Mesenchymal stem cell (in vitro differentiated cells and primary cell): ENCODE measurements around the gene HSPB7. TPM values are rescaled to one million over a fixed set of nuclear protein-coding genes. Genes with fewer than 3 reads are reported as not detected.

Experiments used
- DNase-seq: peaks from one replicate; pipeline ENCODE4 v3.0.0-alpha.2; 2013
- H2AFZ ChIP-seq: one replicate; pipeline ENCODE4 v1.6.1; 2013; ENCODE audit warnings: low read depth, mild to moderate bottlenecking, control low read depth, inconsistent platforms, low read length, moderate library complexity
- H2AK5ac ChIP-seq: 2 replicates; pipeline ENCODE4 v1.6.1; 2013; ENCODE audit warnings: low read length, moderate library complexity, mild to moderate bottlenecking, inconsistent platforms; ENCODE audit not compliant: severe bottlenecking
- H2BK120ac ChIP-seq: one replicate; pipeline ENCODE4 v1.6.1; 2013; ENCODE audit warnings: low read depth, mild to moderate bottlenecking, inconsistent platforms, low read length, moderate library complexity
- H2BK12ac ChIP-seq, 2 experiments: one replicate each; pipeline ENCODE4 v1.6.1; 2013; ENCODE audit warnings: inconsistent platforms in 2 of 2, low read length in 2 of 2, mild to moderate bottlenecking in 2 of 2, moderate library complexity in 2 of 2, control low read depth in 1 of 2
- H2BK15ac ChIP-seq: one replicate; pipeline ENCODE4 v1.6.1; 2013; ENCODE audit warnings: mild to moderate bottlenecking, low read depth, inconsistent platforms; ENCODE audit not compliant: poor library complexity, severe bottlenecking
- H2BK5ac ChIP-seq: 2 replicates; pipeline ENCODE4 v1.6.1; 2013; ENCODE audit warnings: low read depth, mild to moderate bottlenecking, low read length, control low read depth, inconsistent platforms; ENCODE audit not compliant: poor library complexity, severe bottlenecking
- H3K14ac ChIP-seq, 2 experiments: one replicate each; pipeline ENCODE4 v1.6.1; 2013; ENCODE audit warnings: inconsistent platforms in 2 of 2, low read length in 2 of 2, control low read depth in 1 of 2, mild to moderate bottlenecking in 1 of 2, moderate library complexity in 1 of 2
- H3K18ac ChIP-seq, 2 experiments: one replicate each; pipeline ENCODE4 v1.6.1; 2013; ENCODE audit warnings: inconsistent platforms in 2 of 2, low read length in 2 of 2, control low read depth in 1 of 2, low read depth in 1 of 2, mild to moderate bottlenecking in 1 of 2
- H3K23ac ChIP-seq, 2 experiments: one replicate each; pipeline ENCODE4 v1.6.1; 2013; ENCODE audit warnings: inconsistent platforms in 2 of 2, low read length in 2 of 2, mild to moderate bottlenecking in 2 of 2, moderate library complexity in 2 of 2, control low read depth in 1 of 2
- H3K27ac ChIP-seq: 2 replicates; pipeline ENCODE4 v1.5.1; 2013; ENCODE audit warnings: mild to moderate bottlenecking, moderate library complexity, low read length, control low read depth, inconsistent platforms; ENCODE audit not compliant: poor library complexity, severe bottlenecking
- H3K27me3 ChIP-seq, 2 experiments: 2 replicates each; pipeline versions ENCODE4 v1.6.1 to v1.7.0; 2013; ENCODE audit warnings: low read length in 2 of 2, mild to moderate bottlenecking in 2 of 2, moderate library complexity in 2 of 2, control low read depth in 1 of 2, inconsistent platforms in 1 of 2; ENCODE audit not compliant: control insufficient read depth in 1 of 2, insufficient read depth in 1 of 2
- H3K36me3 ChIP-seq, 2 experiments: 2 replicates each; pipeline versions ENCODE4 v1.6.1 to v1.7.0; 2013; ENCODE audit warnings: low read length in 2 of 2, control low read depth in 1 of 2, inconsistent platforms in 1 of 2, low read depth in 1 of 2, mild to moderate bottlenecking in 1 of 2; ENCODE audit not compliant: insufficient read depth in 2 of 2, control insufficient read depth in 1 of 2
- H3K4ac ChIP-seq, 2 experiments: one replicate each; pipeline ENCODE4 v1.6.1; 2013; ENCODE audit warnings: inconsistent platforms in 2 of 2, low read length in 2 of 2, mild to moderate bottlenecking in 2 of 2, moderate library complexity in 2 of 2, control low read depth in 1 of 2, low read depth in 1 of 2
- H3K4me1 ChIP-seq: 2 replicates; pipeline ENCODE4 v1.6.1; 2013; ENCODE audit warnings: low read depth, low read length, control low read depth; ENCODE audit not compliant: control insufficient read depth, insufficient read depth
- H3K4me2 ChIP-seq: 2 replicates; pipeline ENCODE4 v1.6.1; 2013; ENCODE audit warnings: low read length, mild to moderate bottlenecking, inconsistent platforms; ENCODE audit not compliant: poor library complexity, severe bottlenecking
- H3K4me3 ChIP-seq, 2 experiments: 2 replicates each; pipeline versions ENCODE4 v1.5.1 to v1.7.0; 2013; ENCODE audit warnings: low read length in 2 of 2, mild to moderate bottlenecking in 2 of 2, control low read depth in 1 of 2, low read depth in 1 of 2; ENCODE audit not compliant: insufficient read depth in 1 of 2
- H3K79me1 ChIP-seq: replicated peaks from 2 replicates; pipeline ENCODE4 v1.6.1; 2013; ENCODE audit warnings: mild to moderate bottlenecking, control low read depth, low read length, inconsistent platforms; ENCODE audit not compliant: poor library complexity, severe bottlenecking
- H3K9ac ChIP-seq: 2 replicates; pipeline ENCODE4 v1.7.0; 2013; ENCODE audit warnings: mild to moderate bottlenecking, low read length, moderate library complexity
- H3K9me3 ChIP-seq: 2 replicates; pipeline ENCODE4 v1.7.0; 2013; ENCODE audit warnings: mild to moderate bottlenecking, low read length; ENCODE audit not compliant: control insufficient read depth
- H4K8ac ChIP-seq: one replicate; pipeline ENCODE4 v1.6.1; 2013; ENCODE audit warnings: inconsistent platforms, mild to moderate bottlenecking, low read length, moderate library complexity
- H4K91ac ChIP-seq: one replicate; pipeline ENCODE4 v1.6.1; 2013; ENCODE audit warnings: mild to moderate bottlenecking, low read length, inconsistent platforms
- WGBS: methylation state at CpG from one replicate; pipeline ENCODE4 v1.1.7; 2013; ENCODE audit warnings: mixed read lengths; 5-methylcytosine and 5-hydroxymethylcytosine counted together
- small RNA-seq: library from polyadenylated mRNA; stranded (forward); fragments of <200 nt; extraction: miRNeasy Mini kit (QIAGEN cat#:217004); gene quantifications from one replicate; pipeline ENCODE3, GENCODE V24; 2013; ENCODE audit warnings: low read depth

HSPB7 gene

DNA sequence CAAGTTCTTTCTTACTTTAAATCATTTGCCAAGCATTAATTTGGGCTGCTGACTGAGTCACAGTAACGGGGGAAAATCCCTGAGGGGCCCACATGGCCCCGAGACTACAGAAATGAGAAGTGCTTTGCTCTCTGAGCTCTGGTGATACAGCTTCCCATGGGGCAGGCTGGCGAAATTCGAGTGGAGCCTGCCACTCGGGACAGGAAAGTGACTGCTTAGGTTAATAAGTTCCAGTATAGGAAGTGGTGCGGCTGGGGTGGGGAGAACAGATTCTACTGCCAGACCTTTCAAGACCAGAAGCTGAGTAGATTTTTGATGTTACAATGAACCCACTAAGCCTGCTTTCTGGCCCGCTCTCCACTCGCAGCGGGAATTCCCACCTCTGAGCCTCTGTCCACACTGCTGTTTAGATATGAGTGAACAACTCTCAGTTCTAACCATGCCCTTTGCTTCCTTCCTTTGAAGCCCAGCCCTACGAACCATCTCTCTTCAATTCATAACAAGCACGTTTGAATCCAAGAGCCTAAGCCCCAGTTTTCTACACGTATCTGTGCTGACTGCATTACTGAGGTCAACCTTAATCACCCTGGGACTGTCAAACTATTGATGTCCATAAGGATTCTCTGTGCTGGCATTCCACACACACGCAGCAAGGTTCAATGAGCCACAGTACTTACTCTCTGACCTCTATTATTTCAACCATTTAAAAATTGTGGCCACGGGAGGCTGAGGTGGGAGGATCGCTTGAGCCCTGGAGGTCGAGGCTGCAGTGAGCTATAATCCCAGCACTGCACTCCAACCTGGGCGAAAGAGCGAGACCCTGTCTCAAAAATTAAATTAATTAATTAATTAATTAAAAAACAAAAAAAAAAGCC lies 51.5 kb downstream of the HSPB7 start:
- Histone ChIP-seq H3K36me3 (peaks cover 31 to 33% of the 10 kb centered on the region in 2 experiments), H2BK12ac (no peak overlapping the region), H3K14ac (no peak overlapping the region), H3K27me3 (no peaks in the 10 kb centered on the region), H3K4me1 (peaks cover 21% of the 10 kb centered on the region), H2BK120ac (no peak overlapping the region), H3K4me2 (peak overlapping the region; percentile 56), H3K23ac (peak overlapping the region in 1 of 2 experiments; percentile 83), H4K91ac (no peak overlapping the region), H2AFZ (no peak overlapping the region), H3K9me3 (peaks cover 6% of the 10 kb centered on the region), H3K4me3 (peak overlapping the region in 1 of 2 experiments; percentile 34), H3K79me1 (peaks cover 27% of the 10 kb centered on the region), H3K4ac (no peak overlapping the region), H2AK5ac (peak overlapping the region; percentile 35), H2BK15ac (no peak overlapping the region), H3K18ac (no peak overlapping the region), H3K9ac (peak overlapping the region; percentile 79), H2BK5ac (no peak overlapping the region), H3K27ac (peak overlapping the region; percentile 74), H4K8ac (no peak overlapping the region)
- peak; percentile 67 for DNase-seq
- WGBS: 78% methylated on average over 16 of the region's 18 CpGs

DNA sequence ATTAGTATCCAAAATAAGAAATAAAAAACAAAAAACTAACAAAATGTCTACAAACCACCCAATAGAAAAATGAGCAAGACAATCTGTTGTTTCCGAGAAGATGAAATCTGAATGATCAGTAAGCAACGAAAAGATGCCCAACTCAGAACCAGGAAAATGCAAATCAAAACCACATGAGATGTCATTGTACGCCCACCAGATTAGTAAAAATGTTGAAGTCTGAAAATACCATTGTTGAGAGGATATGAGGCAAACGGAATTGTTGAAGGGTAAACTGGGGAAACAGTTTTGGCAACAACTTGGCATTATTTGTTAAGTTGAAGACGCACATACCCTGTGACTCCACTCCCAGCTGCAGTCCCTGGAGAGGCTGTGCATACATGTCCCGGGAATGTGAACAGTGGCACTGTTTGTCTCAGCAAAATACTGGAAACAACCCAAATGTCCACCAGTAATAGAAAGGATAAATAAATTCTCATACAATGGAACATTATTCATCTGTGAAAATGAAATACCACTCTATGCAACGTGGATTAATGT lies 52.5 kb downstream of the HSPB7 start:
- 80% methylated on average over 5 of the region's 7 CpGs for WGBS
- Histone ChIP-seq H2BK12ac (no peak overlapping the region), H2BK120ac (no peak overlapping the region), H2BK15ac (no peak overlapping the region), H3K27me3 (no peaks in the 10 kb centered on the region), H2BK5ac (no peak overlapping the region), H3K18ac (no peak overlapping the region), H4K8ac (no peak overlapping the region), H3K79me1 (peaks cover 27% of the 10 kb centered on the region), H3K23ac (no peak overlapping the region), H3K14ac (no peak overlapping the region), H3K4me1 (peaks cover 24% of the 10 kb centered on the region), H2AK5ac (no peak overlapping the region), H3K9me3 (peaks cover 6% of the 10 kb centered on the region), H4K91ac (no peak overlapping the region), H3K9ac (peak overlapping the region; percentile 79), H2AFZ (no peak overlapping the region), H3K4me3 (peak overlapping the region in 1 of 2 experiments; percentile 34), H3K36me3 (peaks cover 31% of the 10 kb centered on the region in 2 experiments), H3K27ac (peak overlapping the region; percentile 28), H3K4me2 (no peak overlapping the region), H3K4ac (no peak overlapping the region)
- peak; percentile 63 for DNase-seq

Small RNAs within 50 kb of the gene (small RNA-seq; reads per million reads assigned to genes)
- gene AL355994.1 (not detected), gene AL355994.5 (not detected)
